Mammary epithelial cell (primary cell): ENCODE data around the gene SMYD4.

ENCODE experiments used
- EZH2 ChIP-seq: IDR thresholded peaks from 2 replicates; pipeline ENCODE4 v1.6.1; 2012; ENCODE audit warnings: low read length, inconsistent platforms, borderline replicate concordance
- TF ChIP-seq, protein P1 (sequence below), 2 donors: IDR thresholded peaks in 1 of 2; conservative IDR thresholded peaks in 1 of 2; 2 replicates each; pipeline ENCODE4 v1.5.1; 2011 to 2012; ENCODE audit warnings: inconsistent platforms in 2 of 2, low read length in 2 of 2, mild to moderate bottlenecking in 2 of 2, control low read depth in 1 of 2, low read depth in 1 of 2; ENCODE audit not compliant: insufficient read depth in 1 of 2; ENCODE audit errors: extremely low read depth in 1 of 2

GRCh38 chr17:1735834-1736347 is 93.8 kb downstream of the SMYD4 start:
- TF ChIP-seq, protein P1, sequence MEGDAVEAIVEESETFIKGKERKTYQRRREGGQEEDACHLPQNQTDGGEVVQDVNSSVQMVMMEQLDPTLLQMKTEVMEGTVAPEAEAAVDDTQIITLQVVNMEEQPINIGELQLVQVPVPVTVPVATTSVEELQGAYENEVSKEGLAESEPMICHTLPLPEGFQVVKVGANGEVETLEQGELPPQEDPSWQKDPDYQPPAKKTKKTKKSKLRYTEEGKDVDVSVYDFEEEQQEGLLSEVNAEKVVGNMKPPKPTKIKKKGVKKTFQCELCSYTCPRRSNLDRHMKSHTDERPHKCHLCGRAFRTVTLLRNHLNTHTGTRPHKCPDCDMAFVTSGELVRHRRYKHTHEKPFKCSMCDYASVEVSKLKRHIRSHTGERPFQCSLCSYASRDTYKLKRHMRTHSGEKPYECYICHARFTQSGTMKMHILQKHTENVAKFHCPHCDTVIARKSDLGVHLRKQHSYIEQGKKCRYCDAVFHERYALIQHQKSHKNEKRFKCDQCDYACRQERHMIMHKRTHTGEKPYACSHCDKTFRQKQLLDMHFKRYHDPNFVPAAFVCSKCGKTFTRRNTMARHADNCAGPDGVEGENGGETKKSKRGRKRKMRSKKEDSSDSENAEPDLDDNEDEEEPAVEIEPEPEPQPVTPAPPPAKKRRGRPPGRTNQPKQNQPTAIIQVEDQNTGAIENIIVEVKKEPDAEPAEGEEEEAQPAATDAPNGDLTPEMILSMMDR (conservative IDR thresholded peaks at IDR 0.05 in 1 of 2, IDR thresholded peaks at IDR 0.05 in 1 of 2; ENCODE audit: extremely low read depth in 1 of 2, insufficient read depth in 1 of 2, low read depth in 1 of 2, low read length in 2 of 2): no peak
- TF ChIP-seq EZH2: no peak
